ENCODE results near the gene EIF6. TPM values are rescaled to one million over a fixed set of nuclear protein-coding genes. Genes with fewer than 3 reads are reported as not detected.
A peak's percentile ranks its signal among the peaks of the same experiment; 100 is the strongest.

The EIF6 gene
- total RNA-seq, 1 donor from 2014 or later: 85.2 TPM

DNA sequence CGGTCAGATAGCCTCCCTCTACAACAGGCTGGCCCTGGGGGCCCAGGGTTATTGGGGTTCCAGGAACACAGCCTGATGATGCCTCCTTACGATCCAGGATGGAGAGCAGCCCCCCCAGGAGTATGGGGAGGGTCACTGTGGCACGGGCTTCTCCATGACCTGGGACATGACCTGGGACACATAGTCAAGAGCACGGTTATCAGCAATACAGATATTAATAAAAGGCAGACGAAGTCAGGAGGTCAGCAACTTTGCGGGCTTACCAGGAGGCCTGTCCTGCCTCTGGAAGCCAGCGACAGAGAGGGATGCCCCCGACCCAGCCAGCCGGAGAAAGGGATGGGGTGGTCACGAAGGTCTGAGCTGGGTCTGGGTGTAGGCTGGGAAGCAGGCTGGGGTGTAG, 7.4 kb downstream of the EIF6 start:
- H3K36me3 Mint-ChIP-seq (ENCODE audit: unreplicated experiment): no peaks in the 10 kb centered on the region
- H3K27me3 Mint-ChIP-seq (ENCODE audit: unreplicated experiment): peaks cover 5% of the 10 kb centered on the region
- DNase-seq: no peak
- peak overlapping the region; percentile 98 for H3K27ac Mint-ChIP-seq (ENCODE audit: unreplicated experiment)
- peak overlapping the region; percentile 97 for H3K4me3 Mint-ChIP-seq (ENCODE audit: unreplicated experiment)
- H3K9me3 Mint-ChIP-seq (ENCODE audit: unreplicated experiment): peaks cover 11% of the 10 kb centered on the region
- H3K4me1 Mint-ChIP-seq (ENCODE audit: low read depth, unreplicated experiment): peaks cover 11% of the 10 kb centered on the region
- TF ChIP-seq, protein P1, sequence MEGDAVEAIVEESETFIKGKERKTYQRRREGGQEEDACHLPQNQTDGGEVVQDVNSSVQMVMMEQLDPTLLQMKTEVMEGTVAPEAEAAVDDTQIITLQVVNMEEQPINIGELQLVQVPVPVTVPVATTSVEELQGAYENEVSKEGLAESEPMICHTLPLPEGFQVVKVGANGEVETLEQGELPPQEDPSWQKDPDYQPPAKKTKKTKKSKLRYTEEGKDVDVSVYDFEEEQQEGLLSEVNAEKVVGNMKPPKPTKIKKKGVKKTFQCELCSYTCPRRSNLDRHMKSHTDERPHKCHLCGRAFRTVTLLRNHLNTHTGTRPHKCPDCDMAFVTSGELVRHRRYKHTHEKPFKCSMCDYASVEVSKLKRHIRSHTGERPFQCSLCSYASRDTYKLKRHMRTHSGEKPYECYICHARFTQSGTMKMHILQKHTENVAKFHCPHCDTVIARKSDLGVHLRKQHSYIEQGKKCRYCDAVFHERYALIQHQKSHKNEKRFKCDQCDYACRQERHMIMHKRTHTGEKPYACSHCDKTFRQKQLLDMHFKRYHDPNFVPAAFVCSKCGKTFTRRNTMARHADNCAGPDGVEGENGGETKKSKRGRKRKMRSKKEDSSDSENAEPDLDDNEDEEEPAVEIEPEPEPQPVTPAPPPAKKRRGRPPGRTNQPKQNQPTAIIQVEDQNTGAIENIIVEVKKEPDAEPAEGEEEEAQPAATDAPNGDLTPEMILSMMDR (IDR thresholded peaks at IDR 0.05; ENCODE audit: partially characterized antibody, unreplicated experiment): no peak

DNA sequence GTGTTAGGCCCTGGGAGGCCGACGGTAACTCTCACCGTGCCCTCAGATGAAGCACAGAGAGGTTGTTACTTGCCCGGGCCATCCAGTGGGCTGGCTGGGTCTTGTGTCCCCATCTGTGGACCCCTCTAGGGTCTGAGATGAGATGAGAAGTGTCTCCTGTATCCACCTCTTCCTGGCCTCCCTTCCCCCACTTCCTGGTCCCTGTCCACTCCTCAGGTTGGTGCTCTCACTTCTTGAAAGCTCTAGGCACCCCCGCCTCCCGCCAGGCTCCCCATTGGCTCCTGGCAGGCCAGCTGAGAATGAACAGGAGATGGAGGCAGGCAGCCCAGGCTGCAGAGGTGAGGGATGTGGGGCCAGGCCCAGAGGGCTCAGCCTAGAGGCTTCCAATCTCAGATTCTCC, 8.2 kb downstream of the EIF6 start:
- no peak for DNase-seq

DNA sequence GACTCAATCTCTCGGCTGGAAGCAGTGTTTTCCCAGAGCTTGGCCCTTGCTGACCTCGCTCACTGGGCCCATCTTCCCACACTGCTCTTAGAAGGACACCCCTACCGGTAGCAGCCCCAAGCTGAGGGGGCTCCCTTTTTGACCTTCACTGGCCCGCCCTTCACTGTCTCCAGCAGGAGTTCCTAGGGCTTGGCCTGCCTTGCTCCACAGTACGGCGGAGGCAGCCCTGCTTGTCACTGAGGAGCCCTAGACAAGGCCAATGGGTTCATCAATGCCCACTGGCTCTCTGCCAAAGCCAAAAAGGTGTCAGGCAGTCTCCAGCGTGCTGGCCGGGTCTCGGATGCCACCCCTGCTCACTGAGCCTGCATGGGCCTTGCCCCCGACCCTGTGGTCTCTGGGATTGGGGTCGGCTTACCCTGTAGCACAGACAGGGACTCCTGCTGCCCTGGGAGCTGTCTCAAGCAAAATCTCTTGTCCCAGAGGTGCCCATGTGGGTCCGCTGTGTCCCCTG, 8.8 kb downstream of the EIF6 start:
- Mint-ChIP-seq H3K27me3 (ENCODE audit: unreplicated experiment) (peaks cover 5% of the 10 kb centered on the region), H3K9me3 (ENCODE audit: unreplicated experiment) (peaks cover 13% of the 10 kb centered on the region), H3K36me3 (ENCODE audit: unreplicated experiment) (no peaks in the 10 kb centered on the region), H3K27ac (ENCODE audit: unreplicated experiment) (peak overlapping the region; percentile 78), H3K4me1 (ENCODE audit: low read depth, unreplicated experiment) (peaks cover 11% of the 10 kb centered on the region), H3K4me3 (ENCODE audit: unreplicated experiment) (peak overlapping the region; percentile 52)
- TF ChIP-seq, protein P1 (IDR thresholded peaks at IDR 0.05; ENCODE audit: partially characterized antibody, unreplicated experiment): no peak
- DNase-seq: no peak

More for the DNA sequence above, 8.2 kb downstream of the EIF6 start:
- H3K27ac Mint-ChIP-seq (ENCODE audit: unreplicated experiment): peak overlapping the region; percentile 98
- no peaks in the 10 kb centered on the region for H3K36me3 Mint-ChIP-seq (ENCODE audit: unreplicated experiment)
- peaks cover 11% of the 10 kb centered on the region for H3K4me1 Mint-ChIP-seq (ENCODE audit: low read depth, unreplicated experiment)
- H3K4me3 Mint-ChIP-seq (ENCODE audit: unreplicated experiment): peak overlapping the region; percentile 97
- peaks cover 11% of the 10 kb centered on the region for H3K9me3 Mint-ChIP-seq (ENCODE audit: unreplicated experiment)
- peaks cover 5% of the 10 kb centered on the region for H3K27me3 Mint-ChIP-seq (ENCODE audit: unreplicated experiment)
- TF ChIP-seq, protein P1 (IDR thresholded peaks at IDR 0.05; ENCODE audit: partially characterized antibody, unreplicated experiment): no peak

DNA sequence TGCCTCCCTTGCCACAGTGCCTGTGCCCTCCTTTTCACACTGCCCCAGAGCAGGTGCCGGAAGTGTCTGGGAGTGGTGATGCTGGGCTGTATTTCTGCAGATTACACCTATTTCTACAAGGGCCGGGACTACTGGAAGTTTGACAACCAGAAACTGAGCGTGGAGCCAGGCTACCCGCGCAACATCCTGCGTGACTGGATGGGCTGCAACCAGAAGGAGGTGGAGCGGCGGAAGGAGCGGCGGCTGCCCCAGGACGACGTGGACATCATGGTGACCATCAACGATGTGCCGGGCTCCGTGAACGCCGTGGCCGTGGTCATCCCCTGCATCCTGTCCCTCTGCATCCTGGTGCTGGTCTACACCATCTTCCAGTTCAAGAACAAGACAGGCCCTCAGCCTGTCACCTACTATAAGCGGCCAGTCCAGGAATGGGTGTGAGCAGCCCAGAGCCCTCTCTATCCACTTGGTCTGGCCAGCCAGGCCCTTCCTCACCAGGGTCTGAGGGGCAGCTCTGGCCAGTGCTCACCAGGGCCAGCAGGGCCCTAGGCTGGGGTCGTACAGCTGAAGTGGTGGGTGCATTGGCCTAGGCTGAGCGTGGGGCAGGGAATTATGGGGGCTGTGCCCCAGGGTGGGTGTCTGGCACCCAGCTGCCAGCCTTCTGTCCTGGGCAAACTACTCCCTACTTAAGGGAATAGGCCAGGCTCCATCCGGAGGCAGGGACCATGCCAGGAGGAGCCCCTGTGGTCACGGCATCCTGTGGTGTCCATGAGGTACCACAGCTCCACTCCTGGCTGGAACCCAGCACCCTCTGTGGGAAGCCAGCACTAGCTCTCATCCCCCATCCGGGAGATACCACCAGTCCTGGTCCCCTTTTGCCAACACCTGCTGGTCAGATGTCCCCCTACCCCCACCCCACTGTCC, 10.1 kb downstream of the EIF6 start:
- no peaks in the 10 kb centered on the region for H3K36me3 Mint-ChIP-seq (ENCODE audit: unreplicated experiment)
- peak overlapping the region; percentile 78 for H3K27ac Mint-ChIP-seq (ENCODE audit: unreplicated experiment)
- peaks cover 11% of the 10 kb centered on the region for H3K4me1 Mint-ChIP-seq (ENCODE audit: low read depth, unreplicated experiment)
- peaks cover 5% of the 10 kb centered on the region for H3K27me3 Mint-ChIP-seq (ENCODE audit: unreplicated experiment)
- H3K4me3 Mint-ChIP-seq (ENCODE audit: unreplicated experiment): no peak overlapping the region
- no peak for DNase-seq
- TF ChIP-seq, protein P1 (IDR thresholded peaks at IDR 0.05; ENCODE audit: partially characterized antibody, unreplicated experiment): no peak
- peaks cover 13% of the 10 kb centered on the region for H3K9me3 Mint-ChIP-seq (ENCODE audit: unreplicated experiment)
